NCI-H1092 treated with DMSO at 0.1 percent for 48 hours (cell line): ENCODE results near the gene PDIA6.
"Not testable (repeated sequence)": the region's sequence is repeated elsewhere in the genome, so short reads cannot be mapped to it uniquely, and the experiment has no call there.

Experiments used
- DNase-seq: peaks from one replicate; lab custom pipeline; 2025; lab: John Stamatoyannopoulos, UW

Gene PDIA6

GRCh38 chr2:10780821-10781220 lies 31.8 kb downstream of the PDIA6 start:
- DNase-seq: not testable (repeated sequence)

- no peak for DNase-seq
These were observed 32.1 kb downstream of the PDIA6 start for GRCh38 chr2:10780491-10780820.

- no peak for DNase-seq
These were observed 32.7 kb downstream of the PDIA6 start for GRCh38 chr2:10779776-10780490.

GRCh38 chr2:10778724-10779115 lies 33.9 kb downstream of the PDIA6 start:
- DNase-seq: no peak

- DNase-seq: no peak
These were observed 34.5 kb downstream of the PDIA6 start for GRCh38 chr2:10777842-10778723.

- DNase-seq: no peak
These were observed 35.3 kb downstream of the PDIA6 start for GRCh38 chr2:10777111-10777841.

- no peak for DNase-seq
These were observed 36.2 kb downstream of the PDIA6 start for GRCh38 chr2:10776231-10776977.

GRCh38 chr2:10775831-10776230 lies 36.8 kb downstream of the PDIA6 start:
- no peak for DNase-seq

- no peak for DNase-seq
These were observed 37.4 kb downstream of the PDIA6 start for GRCh38 chr2:10775021-10775780.

- DNase-seq: no peak
These were observed 38.2 kb downstream of the PDIA6 start for GRCh38 chr2:10774394-10774793.

GRCh38 chr2:10773821-10774341 lies 38.7 kb downstream of the PDIA6 start:
- no peak for DNase-seq

GRCh38 chr2:10772868-10773215 lies 39.7 kb downstream of the PDIA6 start:
- no peak for DNase-seq

- DNase-seq: no peak
These were observed 40.3 kb downstream of the PDIA6 start for GRCh38 chr2:10772201-10772867.

- DNase-seq: no peak
These were observed 40.8 kb downstream of the PDIA6 start for GRCh38 chr2:10771786-10772185.

- no peak for DNase-seq
These were observed 41.4 kb downstream of the PDIA6 start for GRCh38 chr2:10770956-10771750.

GRCh38 chr2:10768063-10768507 lies 44.5 kb downstream of the PDIA6 start:
- no peak for DNase-seq

- DNase-seq: no peak
These were observed 46.7 kb downstream of the PDIA6 start for GRCh38 chr2:10765914-10766313.

GRCh38 chr2:10765461-10765860 lies 47.1 kb downstream of the PDIA6 start:
- no peak for DNase-seq

GRCh38 chr2:10764896-10765295 lies 47.7 kb downstream of the PDIA6 start:
- no peak for DNase-seq
